Stimulated activated CD8-positive, alpha-beta memory T cell treated with anti-CD3 and anti-CD28 coated beads, Interleukin-7, amount 100 ng/mL, for 1 hour (primary cell): ENCODE results near the gene RYR1.
"Not testable (repeated sequence)": the region's sequence is repeated elsewhere in the genome, so short reads cannot be mapped to it uniquely, and the experiment has no call there.

ENCODE experiments used
- DNase-seq, 2 donors: peaks; one replicate each; pipeline ENCODE4 v3.0.0-alpha.2; 2020; ENCODE audit warnings: low read depth in 2 of 2

RYR1 gene

DNA sequence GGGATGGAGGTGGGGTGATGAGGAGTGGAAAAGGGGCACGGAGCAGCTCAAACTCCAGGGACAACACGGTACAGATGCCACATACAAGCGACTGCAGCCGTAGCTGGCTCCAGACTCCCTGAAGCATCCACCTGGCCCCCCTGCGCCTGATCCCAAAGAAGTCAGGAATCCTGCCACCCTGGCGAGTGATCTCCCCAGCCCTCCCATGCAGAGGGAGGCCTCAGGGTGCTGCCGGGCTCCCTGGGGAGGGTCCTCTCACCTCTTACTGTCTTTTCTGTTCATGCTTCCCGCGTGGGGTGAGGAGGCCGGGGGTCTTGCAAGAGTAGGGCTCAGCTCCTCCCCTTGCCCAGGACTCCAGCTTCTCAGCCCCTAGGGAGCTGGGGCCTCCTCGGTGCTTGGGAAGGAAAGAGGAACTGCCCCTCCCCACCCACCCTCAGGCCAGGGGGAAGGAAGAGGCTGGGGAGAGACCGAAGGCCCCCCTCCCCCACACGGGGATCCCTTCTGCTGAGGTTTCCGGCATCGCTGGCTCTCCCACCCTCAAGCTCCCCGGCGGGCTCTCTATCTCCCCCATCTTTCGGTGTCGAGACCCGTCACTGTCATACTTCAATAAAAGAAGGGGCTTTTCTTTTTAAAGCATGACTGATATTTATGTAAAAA lies 7.6 kb upstream of the RYR1 start, which contains the start of gene RASGRP4:
TSS of gene RASGRP4 (minus strand) at position 410 of the 657 bp plus-strand sequence. CDS start at position 282, 128 bp downstream.
- DNase-seq = no peak

DNA sequence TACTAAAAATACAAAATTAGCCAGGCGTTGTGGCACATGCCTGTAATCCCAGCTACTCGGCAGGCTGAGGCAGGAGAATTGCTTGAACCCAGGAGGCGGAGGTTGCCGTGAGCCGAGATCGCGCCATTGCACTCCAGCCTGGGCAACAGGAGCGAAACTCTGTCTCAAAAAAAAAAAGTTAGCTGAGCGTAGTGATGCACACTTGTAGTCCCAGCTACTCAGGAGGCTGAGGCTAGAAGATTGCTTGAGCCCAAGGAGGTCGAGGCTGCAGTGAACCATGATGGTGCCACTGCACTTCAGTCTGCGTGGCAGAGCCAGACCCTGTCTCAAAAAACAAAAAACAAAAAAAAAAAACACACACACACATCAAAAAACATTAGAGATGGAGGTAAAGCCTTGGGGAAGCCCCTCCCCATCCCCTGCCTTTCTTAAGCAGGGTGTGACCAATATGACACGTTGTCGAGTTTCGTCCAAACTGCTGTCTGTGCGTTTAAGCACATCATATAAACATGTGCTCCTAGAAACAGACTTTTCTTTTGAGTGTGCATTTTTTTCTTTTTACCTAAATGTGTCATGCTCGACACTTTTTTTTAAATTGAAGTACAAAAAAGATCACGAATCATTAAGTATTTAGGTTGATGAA lies 6.3 kb upstream of the RYR1 start:
- DNase-seq = not testable (repeated sequence)

DNA sequence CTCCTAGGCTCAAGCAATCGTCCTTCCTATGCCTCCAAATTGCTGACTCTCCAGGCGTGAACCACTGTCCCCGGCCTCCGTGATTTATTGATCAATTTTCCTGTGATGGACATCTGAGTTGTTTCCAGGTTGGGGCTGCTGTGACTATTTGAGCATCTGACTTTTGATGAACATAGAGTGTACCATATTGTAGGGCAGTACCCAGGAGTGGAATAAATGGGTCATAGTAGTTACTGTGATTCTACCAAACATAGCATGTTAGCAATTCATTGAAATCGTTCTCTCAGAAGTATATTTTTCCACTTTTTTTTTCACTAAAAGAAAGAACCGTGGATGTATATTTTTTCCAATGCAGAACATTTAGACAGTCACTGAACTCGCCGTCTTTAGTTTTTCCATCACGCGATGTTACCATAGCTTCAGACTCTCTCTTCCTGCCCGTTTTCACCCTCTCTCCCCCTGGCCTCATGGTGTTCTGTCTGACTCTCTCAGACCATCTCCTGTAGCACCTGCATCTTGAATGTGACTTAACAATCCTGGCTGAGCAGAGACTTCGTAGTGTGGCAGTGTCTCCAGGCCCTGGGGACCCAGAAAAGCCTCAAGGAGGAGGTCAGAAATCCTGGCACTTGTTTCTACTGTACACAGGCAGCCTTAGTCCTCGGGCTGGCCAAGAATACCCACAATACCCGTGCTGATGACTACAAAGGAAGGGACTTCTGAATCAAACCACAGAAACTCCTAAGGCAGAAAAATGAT lies 4.3 kb upstream of the RYR1 start:
- no peak for DNase-seq

DNA sequence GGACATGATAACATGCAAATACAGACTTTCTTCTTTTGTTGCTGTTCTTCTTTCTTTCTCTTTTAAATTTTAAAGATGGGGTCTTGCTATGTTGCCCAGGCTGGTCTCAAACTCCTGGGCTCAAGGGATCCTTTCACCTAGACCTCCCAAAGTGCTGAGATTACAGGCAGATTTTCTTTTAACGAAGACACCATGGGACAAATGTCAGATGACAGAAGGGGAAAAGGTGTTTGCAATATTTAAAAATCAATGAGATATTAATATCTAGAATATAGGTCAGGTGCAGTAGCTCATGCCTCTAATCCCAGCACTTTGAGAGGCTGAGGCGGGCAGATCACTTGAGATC lies 3.7 kb upstream of the RYR1 start:
- no peak for DNase-seq

DNA sequence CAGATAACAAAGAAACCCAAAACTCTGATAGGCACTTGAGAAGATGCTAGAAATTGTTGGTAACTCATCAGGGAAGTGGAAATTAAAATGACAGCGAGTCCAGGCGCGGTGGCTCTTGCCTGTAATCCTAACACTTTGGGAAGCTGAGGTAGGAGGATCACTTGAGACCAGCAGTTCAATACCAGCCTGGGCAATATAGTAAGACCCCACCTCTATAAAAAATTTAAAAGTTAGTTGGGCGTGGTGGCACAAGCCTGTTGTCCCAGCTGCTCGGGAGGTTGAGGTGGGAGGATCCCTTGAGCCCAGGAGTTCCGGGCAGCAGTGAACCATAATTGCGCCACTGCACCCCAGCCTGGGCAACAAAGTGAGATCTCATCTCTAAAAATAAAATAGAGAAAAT lies 2.6 kb upstream of the RYR1 start:
- no peak for DNase-seq

DNA sequence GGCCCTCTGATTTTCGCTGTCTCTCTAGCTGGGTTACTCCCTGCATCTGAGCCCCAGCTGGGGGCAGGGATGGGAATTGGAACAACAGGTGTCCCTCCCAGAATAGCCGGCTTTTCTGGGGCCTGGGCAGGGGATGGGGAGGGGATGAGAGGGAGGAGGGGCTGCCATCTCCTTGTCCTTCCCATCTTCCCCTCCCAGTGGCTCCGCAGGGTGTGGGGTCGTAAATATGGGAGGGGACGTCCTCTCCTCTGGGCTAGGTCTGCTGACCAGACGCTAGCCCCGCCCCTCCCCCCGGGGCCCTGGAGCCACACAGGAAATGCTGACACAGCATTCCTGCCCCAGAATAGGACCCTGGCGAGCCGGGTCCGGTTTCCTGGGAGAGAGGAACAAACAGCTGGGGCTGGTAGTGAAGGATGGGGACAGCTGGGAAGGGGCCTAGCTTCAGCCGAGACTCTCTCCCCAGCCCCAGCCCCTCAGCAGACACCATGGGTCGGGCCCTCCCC lies 1.1 kb downstream of the RYR1 start:
- no peak for DNase-seq

DNA sequence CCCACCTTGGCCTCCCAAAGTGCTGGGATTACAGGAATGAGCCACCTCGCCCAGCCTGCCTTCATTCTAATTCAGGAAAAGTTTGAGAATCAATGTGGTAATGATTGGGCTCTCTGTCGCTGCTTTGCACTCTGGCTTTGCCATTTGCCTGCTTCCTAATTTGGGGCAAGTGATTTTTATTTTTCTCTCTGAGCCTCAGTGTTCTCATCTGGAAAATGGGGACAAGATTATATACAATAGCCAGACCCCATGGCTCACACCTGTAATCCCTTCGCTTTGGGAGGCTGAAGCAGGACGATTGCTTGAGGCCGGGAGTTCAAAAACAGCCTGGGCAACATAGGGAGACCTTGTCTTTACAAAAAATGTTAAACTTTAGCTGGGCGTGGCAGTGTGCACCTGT lies 3.8 kb downstream of the RYR1 start:
- no peak for DNase-seq

DNA sequence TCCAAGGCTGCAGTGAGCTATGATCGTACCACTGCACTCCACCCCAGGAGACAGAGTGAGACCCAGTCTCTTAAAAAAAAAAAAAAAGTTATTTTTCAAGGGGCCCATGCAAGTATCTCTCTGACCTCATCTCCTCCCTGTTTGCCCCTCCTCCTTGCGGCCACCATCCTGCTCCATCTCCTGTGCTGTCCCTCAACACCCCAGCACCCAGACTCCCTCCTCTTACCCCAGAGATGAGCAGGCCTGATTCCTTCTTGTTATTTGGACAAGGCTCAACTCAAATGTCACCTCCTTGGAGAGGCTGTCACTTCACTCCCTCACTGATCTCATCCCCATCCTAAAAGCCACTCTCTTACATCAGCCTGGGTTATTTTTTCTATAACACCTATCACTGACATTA lies 4.4 kb downstream of the RYR1 start:
- no peak for DNase-seq

DNA sequence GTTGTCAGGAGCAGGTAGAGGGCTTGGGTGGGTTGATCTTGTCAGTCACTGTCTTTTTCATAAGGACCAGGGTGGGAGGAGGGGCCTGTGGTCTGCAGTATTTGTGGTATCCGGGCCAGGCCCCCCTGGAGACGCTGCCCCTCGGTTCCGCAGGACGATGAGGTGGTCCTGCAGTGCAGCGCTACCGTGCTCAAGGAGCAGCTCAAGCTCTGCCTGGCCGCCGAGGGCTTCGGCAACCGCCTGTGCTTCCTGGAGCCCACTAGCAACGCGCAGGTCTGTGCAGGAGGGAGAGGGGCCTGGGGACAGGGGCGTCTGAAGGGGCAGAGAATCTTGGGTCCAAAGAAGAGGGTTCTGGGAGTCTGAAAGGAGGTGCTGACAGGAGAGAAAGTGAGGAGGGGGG lies 7.1 kb downstream of the RYR1 start:
- no peak for DNase-seq

DNA sequence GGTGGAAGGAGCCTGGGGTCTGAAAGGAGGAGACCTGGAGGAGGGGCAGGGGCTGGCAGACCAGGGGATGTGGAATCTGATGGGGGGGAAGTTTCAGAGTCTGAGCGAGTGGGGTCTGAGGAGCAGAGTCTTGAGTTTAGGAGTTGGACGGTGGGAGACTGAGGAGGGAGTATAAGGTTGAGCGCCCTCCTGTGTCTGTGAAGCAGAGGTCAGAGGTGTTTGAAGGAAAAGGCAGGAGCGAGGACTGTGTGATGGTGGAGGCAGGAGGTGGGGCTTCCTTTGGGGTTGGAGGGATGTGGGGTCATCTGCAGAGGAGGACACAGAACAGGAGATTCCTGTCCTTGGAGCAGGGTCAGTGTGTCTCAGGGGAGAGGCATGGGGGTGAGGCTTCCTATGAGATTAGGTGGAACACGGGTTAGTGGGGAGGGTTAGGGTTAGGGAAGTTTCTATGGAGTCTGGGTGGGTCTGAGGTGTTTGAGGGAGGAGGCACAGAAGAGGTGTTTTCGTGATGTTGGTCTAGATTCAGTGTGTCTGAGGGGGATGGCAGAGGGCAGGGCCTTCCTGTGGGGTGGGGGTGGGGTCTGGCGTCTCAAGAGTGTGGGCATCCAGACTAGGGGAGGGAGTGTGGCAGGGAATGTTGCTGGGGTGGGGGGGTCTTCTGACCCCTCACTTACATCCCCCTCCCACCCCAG lies 8.3 kb downstream of the RYR1 start:
- DNase-seq = no peak

DNA sequence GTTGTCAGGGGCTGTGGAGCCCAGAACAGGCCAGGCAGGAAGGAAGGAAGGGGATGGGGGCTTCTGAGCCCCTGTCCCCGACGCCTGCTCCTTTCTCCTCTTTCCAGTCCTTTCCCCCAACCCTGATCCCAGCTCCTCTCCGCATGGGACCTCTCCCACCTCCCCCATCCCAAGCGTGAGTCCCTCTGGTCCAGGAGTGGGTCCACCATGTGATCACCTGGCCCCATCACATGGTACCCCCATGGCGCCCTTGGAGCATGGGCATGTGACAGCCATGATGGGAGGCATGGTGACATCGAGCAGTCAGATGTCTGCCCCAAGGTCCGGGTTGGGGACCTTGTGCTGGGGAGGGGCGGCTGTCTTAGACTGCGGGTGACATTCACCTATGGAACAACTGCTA lies 9.2 kb downstream of the RYR1 start:
- DNase-seq = no peak

DNA sequence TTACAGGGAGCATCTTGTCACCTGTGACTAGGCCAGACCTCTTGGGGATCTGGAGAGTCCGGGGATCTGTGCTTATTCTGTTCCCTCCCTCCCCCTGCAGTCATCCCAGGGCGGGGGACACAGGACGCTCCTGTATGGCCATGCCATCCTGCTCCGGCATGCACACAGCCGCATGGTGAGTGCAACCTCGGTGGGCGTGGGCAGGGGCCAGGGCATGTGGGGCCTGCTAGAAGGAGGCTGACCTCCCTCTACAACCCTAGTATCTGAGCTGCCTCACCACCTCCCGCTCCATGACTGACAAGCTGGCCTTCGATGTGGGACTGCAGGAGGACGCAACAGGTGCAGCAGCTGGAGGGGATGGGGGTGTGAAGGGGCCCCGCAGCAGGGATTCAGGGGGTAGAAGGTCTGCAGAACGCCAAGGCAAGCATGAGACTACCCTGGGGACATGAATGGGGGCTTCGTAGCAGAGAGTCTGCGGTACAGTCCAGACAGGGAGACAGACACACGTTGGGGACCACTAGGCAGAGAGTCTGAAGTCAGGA lies 10.0 kb downstream of the RYR1 start:
- DNase-seq = no peak

DNA sequence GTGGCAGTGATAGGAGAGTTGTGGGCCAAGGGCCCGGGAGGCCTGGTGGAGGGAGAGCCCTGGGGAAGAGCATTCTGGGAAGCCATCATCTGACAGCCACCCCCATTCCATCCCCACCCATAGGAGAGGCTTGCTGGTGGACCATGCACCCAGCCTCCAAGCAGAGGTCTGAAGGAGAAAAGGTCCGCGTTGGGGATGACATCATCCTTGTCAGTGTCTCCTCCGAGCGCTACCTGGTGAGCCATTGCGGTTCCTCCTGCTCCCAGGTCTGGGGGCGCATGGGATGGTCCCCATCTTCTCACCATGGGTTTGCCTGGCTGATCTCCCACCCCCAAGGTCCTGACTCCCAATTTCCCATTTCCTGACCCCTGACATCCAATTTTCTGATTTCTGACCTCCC lies 10.5 kb downstream of the RYR1 start:
- no peak for DNase-seq

DNA sequence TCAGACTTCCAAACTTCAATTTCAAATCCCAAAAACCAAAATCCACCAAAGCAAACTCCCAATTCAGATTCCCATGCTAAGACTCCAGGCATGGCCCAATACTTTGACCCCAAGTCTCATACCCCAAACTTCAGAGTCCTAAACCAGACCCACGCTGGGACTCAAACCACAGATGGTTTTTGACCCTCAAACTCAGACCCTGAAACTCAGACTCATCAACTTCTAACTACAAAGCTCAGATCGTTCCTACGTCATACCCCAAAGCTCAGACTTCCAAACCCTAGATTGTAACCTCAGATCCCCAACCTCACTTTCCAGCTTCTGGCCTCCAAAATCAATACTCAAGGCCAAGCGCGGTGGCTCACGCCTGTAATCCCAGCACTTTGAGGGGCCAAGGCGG lies 11.9 kb downstream of the RYR1 start:
- no peak for DNase-seq

DNA sequence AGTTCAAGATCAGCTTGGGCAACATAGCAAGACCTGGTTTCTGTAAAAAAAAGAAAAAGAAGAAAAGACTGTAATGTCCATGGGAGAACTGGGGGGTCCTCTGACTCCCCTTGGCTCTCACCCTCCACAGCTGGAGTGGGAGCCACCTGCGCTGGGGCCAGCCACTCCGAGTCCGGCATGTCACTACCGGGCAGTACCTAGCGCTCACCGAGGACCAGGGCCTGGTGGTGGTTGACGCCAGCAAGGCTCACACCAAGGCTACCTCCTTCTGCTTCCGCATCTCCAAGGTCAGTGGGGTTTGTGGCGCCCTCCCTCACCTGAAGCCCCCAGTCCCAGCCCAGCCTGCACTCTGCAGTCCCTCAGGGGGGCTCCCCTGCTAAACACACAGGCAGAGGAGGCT lies 14.7 kb downstream of the RYR1 start:
- DNase-seq = no peak

DNA sequence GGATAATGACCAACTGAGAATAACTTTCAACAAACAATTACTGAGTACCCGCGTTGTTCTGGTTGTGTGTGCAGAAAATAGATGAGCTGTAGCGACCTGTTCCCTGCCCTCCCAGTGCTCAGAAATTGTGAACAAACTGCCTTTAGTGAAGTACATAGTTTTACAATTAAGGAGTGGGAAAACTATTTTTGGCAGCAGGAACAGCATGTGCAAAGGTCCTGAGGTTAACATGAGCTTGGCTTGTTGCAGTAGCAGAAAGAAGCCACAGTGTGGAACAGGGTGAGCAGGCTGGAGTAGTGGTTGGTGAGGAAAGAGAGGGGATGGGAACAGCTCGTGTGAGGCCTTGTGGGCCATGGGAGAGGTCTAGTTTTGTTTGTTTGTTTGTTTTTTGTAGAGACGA lies 16.0 kb downstream of the RYR1 start:
- DNase-seq = no peak

DNA sequence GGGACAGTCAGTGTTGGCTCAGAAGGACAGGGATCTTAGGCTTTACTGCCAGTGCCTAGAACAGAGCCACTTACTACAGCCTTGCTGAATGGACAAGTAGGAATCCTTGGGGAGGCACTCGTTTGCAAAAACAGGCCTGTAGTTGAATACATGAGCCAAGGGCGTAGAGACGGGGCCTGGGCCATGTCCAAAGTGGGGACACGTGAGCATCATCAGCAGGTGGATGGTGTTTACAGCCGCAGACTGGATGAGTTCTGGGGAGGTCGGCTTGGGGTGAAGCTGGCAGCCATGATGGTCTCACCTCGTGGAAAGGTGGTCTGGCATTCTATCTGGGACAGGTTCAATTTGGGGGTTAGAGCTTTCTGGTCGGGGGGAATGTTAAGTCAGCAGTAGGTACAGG lies 17.5 kb downstream of the RYR1 start:
- no peak for DNase-seq

DNA sequence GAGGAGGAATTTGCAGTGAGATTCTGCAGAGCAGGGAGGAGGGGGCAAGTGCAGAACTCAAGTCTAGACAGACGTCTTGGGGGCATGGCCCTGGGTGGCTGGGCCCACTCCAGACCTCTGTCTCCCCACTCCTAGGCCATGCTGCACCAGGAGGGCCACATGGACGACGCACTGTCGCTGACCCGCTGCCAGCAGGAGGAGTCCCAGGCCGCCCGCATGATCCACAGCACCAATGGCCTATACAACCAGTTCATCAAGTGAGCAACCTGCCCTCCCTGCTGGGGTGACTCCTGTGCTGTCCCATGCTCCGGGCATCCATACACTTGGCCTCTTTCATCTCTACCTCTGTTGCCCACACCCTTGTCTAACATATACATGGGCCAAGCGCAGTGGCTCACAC lies 18.1 kb downstream of the RYR1 start:
- no peak for DNase-seq

DNA sequence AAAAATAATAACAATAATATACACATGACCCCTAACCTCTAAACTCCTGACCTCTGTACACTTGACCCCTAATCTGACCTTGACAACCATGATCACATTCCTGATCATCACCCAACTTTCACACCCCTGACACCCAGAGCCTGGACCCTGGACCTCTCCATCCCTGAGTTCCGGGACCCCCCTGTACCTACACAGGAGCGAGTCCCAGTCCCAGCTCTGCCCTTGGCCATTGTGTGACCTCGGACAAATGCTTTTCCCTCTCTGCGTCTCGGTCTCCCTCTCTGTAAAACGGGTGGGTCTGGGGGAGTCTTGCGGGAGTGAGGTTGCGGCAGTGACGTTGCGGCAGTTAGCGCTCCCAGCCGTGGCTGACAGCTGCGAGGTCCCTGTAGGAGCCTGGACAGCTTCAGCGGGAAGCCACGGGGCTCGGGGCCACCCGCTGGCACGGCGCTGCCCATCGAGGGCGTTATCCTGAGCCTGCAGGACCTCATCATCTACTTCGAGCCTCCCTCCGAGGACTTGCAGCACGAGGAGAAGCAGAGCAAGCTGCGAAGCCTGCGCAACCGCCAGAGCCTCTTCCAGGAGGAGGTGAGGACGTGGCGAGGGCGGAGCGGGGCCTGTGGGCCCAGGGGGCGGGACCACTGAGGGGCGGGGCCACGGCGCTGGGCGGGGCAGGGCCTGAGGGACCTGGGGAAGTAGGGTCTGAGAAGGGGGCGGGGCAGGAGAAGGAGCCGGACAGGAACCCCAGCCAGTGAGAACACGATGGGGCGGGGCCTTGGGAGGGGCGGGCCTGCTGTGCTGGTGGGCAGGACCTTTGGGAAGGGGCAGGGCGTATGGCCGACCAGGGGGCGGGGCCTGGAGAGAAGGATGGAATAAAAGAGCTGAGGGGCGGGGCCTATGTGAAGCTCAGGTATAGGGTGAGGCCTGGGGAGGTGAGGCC lies 19.2 kb downstream of the RYR1 start:
- no peak for DNase-seq

DNA sequence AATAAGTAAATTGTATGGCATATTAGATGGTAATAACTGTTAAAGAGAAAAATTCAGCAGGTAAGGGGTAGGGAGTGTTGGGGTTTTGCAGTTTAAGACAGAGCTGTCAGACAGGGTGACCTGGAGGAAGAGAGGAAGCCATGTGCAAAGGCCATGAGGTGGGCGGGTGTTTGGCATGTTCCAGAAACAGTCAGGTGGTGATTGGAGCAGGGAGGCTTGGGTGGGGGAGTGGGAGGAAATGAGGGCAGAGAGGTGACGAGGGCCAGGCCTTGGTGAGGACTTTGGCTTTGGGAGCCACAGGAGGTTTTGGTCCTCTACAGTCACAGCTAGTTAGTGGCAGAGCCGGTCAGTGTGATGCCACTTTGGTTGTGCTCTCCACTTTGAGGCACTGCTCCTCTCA lies 20.1 kb downstream of the RYR1 start:
- no peak for DNase-seq

DNA sequence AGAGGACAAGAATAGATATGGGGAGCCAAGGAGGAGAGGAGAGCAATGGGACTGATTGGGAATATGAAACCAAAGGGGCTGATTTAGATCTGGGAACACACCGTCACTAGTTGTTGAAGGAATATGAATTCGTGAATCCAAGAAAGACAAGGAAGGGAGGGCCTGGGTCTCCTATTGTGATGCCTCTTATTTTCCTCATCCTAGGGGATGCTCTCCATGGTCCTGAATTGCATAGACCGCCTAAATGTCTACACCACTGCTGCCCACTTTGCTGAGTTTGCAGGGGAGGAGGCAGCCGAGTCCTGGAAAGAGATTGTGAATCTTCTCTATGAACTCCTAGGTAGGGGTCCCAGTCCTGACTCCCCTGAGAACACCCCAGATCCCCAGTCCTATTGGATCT lies 21.5 kb downstream of the RYR1 start:
- DNase-seq = no peak
